T-helper 2 cell treated with Interferon-gamma antibody and Interleukin-4, amounts not matched to agents 100 ng/mL and 5 ng/mL, for 36 hours (primary cell): Measurements from ENCODE around the gene ATP5PD. TPM values are rescaled to one million over a fixed set of nuclear protein-coding genes. Genes with fewer than 3 reads are reported as not detected.

Source experiments
- intact Hi-C: fragments of 100-400 bp; cut with micrococcal nuclease; formaldehyde crosslinking; loops from one replicate; pipeline ENCODE4 v1.15.1; 2023
- total RNA-seq: library from RNA; stranded (reverse); gene quantifications from 2 replicates; pipeline ENCODE4 v1.2.3, GENCODE V29; 2022

Gene ATP5PD
- total RNA-seq, result 203 and 208 TPM in 2 replicates

- intact Hi-C loops, result loop anchor here (1.0 to 5.0 kb wide), 3 partner anchors 12 to 136 kb away; partner anchors contain the start of genes ARMC7 and SUMO2
These were observed at the start of gene ATP5PD, which contains the start of gene KCTD2 for GRCh38 chr17:75046407-75047289. Gene ATP5PD, minus strand, starts transcription at chr17:75046969. Its CDS starts 4,319 bp downstream, at chr17:75042650. Gene KCTD2, plus strand, starts transcription at chr17:75047225. Its CDS starts 26 bp downstream, at chr17:75047251.

- intact Hi-C loops, result no loop called here
These were observed 49.4 kb upstream of the ATP5PD start for GRCh38 chr17:75096082-75096625.

- intact Hi-C loops, result no loop called here
These were observed 48.2 kb upstream of the ATP5PD start for GRCh38 chr17:75094871-75095399.

GRCh38 chr17:75093548-75094158 is 46.9 kb upstream of the ATP5PD start:
- intact Hi-C loops, result no loop called here

- intact Hi-C loops, result no loop called here
These were observed 45.1 kb upstream of the ATP5PD start for GRCh38 chr17:75091855-75092327.

- intact Hi-C loops, result no loop called here
These were observed 44.4 kb upstream of the ATP5PD start for GRCh38 chr17:75090871-75091854.

GRCh38 chr17:75088465-75089417 is 42.0 kb upstream of the ATP5PD start:
- intact Hi-C loops, result no loop called here

GRCh38 chr17:75087558-75088453 is 41.0 kb upstream of the ATP5PD start, which contains the start of gene SLC16A5:
Gene SLC16A5, plus strand, starts transcription at chr17:75087954. Its CDS starts 5,683 bp downstream, at chr17:75093637.
- intact Hi-C loops, result no loop called here

GRCh38 chr17:75087182-75087557 is 40.4 kb upstream of the ATP5PD start:
- intact Hi-C loops, result no loop called here

GRCh38 chr17:75086496-75087181 is 39.9 kb upstream of the ATP5PD start:
- intact Hi-C loops, result no loop called here

- intact Hi-C loops, result no loop called here
These were observed 37.4 kb upstream of the ATP5PD start for GRCh38 chr17:75084039-75084660.

- intact Hi-C loops, result no loop called here
These were observed 35.9 kb upstream of the ATP5PD start for GRCh38 chr17:75082683-75083082.

- intact Hi-C loops, result no loop called here
These were observed 35.1 kb upstream of the ATP5PD start for GRCh38 chr17:75081611-75082540.

GRCh38 chr17:75079023-75079373 is 32.2 kb upstream of the ATP5PD start:
- intact Hi-C loops, result no loop called here

- intact Hi-C loops, result no loop called here
These were observed 31.7 kb upstream of the ATP5PD start for GRCh38 chr17:75078284-75079022.
